ENCODE data around the gene CYP2U1.

DNA sequence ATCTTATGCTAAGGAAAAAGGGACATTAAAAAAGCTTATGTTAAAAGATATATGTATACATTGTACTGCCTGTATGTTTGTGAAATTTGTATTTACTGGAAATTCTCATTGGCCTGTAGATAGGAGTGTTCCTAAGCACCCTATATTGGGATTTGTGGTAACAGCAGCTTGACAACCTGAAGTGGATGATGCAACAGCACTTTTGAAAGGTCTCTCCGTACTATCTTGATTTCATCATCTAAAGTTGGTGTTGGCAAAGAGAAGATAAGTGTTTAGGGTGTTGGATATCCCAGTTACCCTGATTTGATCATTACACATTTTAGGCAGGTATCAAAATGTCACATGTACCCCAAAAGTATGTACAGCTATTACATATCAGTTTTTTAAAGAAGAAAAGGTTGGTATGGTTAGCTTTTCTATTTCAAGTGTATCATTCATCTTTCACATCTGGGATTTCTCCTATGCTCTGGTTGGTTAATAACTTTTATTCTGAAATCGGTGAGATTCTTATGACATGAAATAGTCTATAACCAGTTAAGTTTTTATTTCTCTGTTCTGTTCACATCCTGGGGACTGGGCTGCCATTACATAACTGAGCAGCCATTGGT, 68.7 kb downstream of the CYP2U1 start:
- TF ChIP-seq, protein P1, sequence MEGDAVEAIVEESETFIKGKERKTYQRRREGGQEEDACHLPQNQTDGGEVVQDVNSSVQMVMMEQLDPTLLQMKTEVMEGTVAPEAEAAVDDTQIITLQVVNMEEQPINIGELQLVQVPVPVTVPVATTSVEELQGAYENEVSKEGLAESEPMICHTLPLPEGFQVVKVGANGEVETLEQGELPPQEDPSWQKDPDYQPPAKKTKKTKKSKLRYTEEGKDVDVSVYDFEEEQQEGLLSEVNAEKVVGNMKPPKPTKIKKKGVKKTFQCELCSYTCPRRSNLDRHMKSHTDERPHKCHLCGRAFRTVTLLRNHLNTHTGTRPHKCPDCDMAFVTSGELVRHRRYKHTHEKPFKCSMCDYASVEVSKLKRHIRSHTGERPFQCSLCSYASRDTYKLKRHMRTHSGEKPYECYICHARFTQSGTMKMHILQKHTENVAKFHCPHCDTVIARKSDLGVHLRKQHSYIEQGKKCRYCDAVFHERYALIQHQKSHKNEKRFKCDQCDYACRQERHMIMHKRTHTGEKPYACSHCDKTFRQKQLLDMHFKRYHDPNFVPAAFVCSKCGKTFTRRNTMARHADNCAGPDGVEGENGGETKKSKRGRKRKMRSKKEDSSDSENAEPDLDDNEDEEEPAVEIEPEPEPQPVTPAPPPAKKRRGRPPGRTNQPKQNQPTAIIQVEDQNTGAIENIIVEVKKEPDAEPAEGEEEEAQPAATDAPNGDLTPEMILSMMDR (IDR thresholded peaks at IDR 0.05) = no peak
- TF ChIP-seq POLR2AphosphoS5 (IDR thresholded peaks at IDR 0.05) (no peak), EP300 (IDR thresholded peaks at IDR 0.05) (no peak), POLR2A (IDR thresholded peaks at IDR 0.05) (no peak)

Data from stomach (tissue), 4 donors.